GM18505 (cell line): Measurements from ENCODE around the gene ASTN2.

Experiments
- ATAC-seq: cut with Tn5 transposase; IDR thresholded peaks from one replicate; pipeline ENCODE4 v1.9.1; 2021; ENCODE audit not compliant: unreplicated experiment
- POLR2A ChIP-seq: IDR thresholded peaks from 4 replicates; pipeline ENCODE4 v1.6.1; 2011; ENCODE audit warnings: borderline replicate concordance; ENCODE audit not compliant: insufficient read depth, insufficient read length; ENCODE audit errors: extremely low read depth

ASTN2 gene

DNA sequence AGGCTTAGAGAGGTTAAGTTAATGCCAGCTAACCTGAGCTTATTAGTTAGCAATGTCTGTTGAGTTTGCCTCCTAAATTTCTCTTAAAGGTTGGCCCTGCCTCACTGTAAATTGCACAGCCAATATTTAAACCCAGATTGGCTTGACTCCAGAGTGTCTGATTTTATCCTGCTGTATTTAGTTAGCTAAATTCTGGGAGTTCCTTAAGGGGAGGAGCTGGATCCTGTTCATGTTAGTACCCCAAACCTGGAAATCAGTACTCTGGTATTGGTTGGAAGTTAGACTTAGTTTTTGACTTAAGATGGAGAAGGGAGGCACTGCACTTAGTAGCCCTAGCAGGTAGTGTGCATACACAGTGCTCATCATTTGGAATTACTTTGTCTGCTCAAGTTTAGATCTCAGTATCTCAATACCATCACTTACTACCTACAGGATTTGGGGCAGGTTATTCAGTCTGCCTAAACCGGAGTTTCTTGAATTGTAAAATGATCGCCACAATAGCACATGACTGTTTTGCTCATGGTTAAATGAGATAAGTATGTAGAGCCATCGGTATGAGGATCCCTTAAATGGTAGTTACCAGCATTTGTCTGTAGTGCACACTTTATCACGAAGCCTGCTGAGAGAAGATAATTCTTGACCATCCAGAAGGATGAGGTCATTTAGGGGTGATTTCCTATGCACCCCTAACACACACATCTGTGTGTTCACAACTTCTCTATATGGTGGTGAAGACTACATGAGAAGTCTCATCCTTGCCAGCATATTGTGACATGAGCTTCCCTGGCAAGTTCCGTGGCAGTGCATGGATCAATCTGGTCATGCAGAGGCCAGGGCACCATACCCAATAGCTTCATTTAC is 992.5 kb downstream of the ASTN2 start:
- no peak for TF ChIP-seq POLR2A
- no peak for ATAC-seq

DNA sequence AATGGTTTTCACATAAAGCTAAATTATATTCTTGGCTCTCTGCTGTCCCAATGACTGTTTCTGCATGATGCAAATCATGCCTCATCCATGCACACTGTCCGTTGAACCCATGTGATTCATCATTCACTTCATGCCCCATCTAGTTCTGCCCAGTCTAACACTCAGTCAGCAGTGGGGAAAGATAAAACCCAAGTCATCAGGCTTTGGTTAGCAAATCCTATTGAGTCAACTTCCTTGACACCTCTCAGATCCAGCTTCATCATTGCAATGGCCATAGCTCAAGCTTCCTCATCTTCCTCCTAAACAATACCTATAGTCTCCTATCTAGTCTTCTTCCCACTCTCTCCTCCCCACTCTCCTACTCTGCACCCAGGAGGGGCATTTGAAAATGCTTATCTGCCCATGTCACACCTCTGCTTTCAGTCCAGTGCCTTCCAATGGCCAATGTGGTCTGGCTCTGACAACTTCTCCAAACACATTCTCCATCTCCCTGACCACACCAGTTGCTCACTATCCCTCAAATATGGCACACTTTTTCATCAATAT is 993.8 kb downstream of the ASTN2 start:
- ATAC-seq: no peak

DNA sequence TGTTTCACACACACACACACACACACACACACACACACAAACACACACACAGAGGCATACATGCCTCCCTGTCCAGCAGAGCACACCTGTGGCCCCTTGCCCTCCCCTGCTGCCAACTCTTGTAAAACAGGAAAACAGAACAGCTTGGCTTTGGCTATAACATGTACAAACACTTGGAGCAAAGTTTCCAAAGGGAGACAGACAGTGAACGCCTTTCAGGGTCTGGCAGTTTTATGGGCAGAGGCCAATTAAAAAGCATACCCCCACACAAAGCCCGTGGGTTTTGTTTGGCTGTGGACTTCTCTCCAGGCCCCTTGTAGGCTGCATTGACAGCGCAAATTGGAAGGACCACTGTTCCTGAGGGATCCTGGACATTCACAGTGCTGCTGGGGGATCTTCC is 995.7 kb downstream of the ASTN2 start:
- TF ChIP-seq POLR2A: no peak
- ATAC-seq: no peak

More for the DNA sequence above, 993.8 kb downstream of the ASTN2 start:
- no peak for TF ChIP-seq POLR2A

DNA sequence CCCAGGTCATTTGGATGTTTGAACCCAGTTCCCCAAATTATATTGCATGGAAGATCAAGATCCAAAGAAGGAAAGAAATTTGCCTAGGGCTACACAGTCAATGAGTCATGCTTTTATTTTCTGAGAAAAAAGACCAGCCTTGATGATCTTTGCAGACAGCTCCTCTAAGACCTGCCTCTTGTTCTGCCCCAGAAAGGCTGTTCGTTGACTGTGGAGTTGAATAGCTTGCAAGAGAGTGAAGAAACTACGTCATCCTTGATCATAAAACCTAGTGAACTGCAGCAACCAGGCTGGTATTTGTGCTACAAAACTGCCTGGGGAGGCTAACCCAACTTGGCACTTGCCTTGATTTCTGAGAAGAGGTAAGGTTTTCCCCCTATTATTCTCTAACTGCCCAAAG is 997.4 kb downstream of the ASTN2 start:
- no peak for TF ChIP-seq POLR2A
- no peak for ATAC-seq

DNA sequence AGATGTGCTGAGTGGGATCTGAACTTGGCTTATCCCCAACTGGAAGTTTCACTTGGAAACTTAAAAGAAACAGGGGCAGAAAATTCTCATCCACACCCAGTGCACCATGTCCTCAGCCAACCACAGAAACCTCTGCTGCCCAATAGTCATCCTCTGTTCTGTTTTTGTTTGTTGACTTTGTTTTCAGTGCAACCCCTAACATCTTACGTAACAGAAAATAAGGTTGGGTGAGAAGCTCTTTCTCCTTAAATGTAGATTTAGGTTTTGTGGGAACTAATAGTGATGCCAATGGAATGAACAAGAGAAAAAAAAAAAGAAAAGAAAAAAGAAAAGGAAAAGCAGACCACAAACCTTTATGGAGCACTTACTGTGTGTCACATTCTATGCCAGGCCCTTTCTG is 998.4 kb downstream of the ASTN2 start:
- no peak for TF ChIP-seq POLR2A
- ATAC-seq: no peak

DNA sequence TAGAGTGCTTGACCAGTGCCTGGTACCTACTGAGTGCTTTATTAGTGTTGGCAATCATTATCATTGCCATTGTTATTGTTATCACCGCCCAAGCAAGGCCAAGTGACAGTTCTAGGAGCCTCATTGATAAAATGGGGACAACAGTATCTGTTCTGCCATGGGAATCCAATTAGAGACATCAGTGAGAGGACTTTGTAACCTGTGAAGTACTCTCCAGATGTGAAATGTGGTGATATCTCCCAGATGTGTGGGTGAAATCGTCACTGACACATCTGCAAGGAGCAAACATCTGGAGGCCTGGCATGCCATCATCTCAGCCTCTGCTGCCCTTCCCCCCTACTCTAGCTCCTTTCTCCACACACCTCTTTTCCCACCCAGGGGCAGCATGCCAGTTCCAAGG is 1000.5 kb downstream of the ASTN2 start:
- no peak for ATAC-seq
- no peak for TF ChIP-seq POLR2A

DNA sequence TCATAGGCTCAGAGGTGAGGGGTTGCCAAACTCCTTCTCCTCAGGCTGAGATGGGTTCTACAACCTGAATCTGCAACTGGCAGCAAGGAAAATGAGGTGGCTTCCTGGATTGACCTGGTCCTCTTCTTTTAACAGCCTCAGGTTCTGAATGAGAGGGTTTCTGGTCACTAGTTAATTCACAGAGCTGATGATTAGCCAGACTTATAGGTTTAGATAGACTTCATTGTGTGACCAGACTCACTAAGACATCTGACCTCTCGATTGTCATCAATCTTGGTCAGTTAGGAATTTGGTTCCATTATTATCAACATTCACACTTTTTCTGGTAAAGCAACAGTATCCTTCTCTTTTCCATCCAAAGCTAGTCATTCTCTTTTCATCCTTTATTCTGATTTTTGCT is 1003.4 kb downstream of the ASTN2 start:
- ATAC-seq: no peak
- no peak for TF ChIP-seq POLR2A

DNA sequence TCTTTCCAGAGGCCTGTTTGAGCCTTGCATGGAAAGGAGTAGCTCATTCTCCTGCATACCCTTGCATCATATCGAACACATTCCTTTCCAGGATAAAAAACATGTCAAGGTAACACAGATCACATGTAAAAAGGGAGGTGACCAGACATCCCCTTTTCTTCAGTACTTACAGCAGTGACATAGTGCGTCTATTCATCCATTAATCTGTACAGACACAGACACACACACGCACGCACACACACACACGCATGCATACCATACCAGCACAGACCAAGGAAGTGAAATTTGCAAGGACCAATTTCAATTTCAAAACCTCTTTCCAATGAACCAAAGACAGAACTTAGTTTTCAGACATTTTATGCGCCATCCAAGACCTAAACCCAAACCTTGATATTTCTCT is 1005.2 kb downstream of the ASTN2 start:
- ATAC-seq: no peak
- no peak for TF ChIP-seq POLR2A

DNA sequence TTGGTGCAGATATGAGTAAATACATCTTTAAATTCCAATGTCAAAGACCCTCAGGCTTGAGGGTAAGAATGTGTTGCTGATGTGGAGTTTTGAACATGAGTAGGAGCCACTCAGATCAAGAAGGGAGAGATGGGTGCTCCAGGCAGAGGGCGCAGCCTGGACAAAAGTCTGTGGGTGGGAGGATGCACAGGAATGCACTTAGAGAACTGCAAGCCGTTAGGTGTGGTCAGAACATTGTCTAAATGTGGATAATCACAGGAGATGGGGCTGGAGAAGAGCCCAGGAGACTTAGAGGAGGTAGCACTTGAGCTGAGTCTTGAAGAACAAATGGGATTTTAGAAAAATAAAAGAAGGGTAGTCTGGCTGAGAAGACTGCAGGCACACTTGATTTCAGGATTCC is 1005.7 kb downstream of the ASTN2 start:
- TF ChIP-seq POLR2A: no peak
- ATAC-seq: no peak

DNA sequence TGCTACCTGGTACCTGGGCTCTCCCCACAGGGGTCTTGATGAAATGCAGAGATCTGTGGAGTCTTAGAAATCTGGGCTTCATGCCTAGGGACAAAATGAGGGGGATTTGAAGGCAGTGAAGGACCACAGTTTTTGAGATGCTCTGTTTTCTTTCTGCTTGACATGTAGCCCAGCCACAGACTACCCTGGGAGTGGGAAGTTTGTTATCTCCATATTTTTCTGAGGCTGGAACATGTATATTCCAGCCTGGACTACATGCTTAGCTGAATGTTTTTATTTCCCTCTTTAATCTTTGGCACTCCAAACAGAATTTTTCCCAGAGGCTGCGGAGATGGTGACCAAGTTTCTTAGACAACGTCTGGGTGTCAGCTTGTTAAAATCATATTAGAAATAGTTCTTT is 1008.4 kb downstream of the ASTN2 start:
- ATAC-seq: no peak
- TF ChIP-seq POLR2A: no peak

DNA sequence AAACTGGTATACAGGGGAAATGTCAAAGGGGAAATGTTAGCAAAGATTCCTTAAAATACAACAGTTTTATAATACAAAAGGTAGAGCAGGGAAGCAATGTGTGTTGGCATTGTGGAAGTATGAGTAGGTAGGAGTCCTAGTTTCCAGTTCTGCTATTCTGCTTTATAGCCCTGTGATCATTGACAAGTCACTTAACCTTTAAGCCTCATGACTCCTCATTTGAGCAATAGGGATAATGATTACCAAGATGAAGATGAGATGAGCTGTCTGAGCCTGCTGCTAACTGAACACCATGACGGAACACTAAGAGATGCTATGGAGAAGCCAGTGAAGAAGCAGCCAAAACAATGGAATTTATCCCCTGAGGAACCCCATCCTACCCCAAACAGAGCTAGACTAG is 1009.5 kb downstream of the ASTN2 start:
- no peak for TF ChIP-seq POLR2A
- ATAC-seq: no peak

DNA sequence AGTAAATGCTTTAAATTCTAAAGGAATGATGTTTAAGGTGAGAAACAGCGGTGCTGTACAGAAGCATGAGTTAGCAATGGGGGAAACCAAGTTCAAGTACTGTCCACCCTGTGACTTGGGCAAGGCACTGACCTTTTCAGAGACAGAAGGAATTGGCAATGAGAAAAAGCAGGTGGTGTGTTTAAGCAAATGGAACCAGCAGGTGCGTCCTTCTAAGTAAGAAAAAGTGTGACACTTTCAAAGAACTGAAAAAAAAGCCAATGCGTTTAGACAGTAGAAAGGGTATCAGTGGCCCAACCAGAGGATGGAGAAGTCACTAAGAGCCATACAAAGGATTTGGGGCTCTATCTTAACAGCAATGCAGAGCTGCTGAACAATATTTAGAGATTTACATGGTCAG is 1010.6 kb downstream of the ASTN2 start:
- no peak for TF ChIP-seq POLR2A
- no peak for ATAC-seq

DNA sequence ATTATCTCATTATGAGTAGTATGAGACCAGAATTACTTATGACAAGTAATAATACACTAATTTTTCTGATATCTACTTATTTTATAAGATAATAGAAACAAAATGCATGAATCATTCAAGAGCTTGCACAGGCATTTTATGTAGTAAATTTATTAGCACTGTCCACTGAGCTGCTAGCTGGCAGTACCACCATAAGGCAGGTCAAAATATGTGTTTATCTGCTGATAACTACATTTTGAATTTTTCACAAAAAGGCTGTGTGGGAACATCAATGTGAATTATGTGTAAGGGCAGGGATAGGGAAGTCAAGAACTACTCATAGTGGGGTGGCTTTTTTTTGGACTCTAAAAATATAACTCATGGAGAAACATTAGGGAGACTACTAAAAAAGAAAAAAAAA is 1011.7 kb downstream of the ASTN2 start:
- no peak for TF ChIP-seq POLR2A

DNA sequence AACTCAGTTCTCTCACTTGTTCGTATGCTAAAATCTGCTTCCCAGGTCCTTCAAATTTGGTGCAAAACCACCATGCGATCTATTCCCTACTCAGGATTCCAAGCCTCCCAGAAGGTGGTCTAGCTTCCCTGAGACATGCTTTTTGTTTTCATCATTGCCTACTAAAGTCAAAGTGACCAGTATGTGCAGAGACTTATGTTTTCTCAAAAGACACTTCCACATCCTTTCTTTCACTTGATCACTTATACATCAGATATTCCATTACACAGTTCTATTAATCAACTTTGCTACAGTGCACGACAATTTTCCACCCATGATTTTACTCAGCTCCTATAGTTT is 1019.2 kb downstream of the ASTN2 start:
- TF ChIP-seq POLR2A: no peak
- ATAC-seq: no peak

More for the DNA sequence above, 1011.7 kb downstream of the ASTN2 start:
- ATAC-seq: no peak

DNA sequence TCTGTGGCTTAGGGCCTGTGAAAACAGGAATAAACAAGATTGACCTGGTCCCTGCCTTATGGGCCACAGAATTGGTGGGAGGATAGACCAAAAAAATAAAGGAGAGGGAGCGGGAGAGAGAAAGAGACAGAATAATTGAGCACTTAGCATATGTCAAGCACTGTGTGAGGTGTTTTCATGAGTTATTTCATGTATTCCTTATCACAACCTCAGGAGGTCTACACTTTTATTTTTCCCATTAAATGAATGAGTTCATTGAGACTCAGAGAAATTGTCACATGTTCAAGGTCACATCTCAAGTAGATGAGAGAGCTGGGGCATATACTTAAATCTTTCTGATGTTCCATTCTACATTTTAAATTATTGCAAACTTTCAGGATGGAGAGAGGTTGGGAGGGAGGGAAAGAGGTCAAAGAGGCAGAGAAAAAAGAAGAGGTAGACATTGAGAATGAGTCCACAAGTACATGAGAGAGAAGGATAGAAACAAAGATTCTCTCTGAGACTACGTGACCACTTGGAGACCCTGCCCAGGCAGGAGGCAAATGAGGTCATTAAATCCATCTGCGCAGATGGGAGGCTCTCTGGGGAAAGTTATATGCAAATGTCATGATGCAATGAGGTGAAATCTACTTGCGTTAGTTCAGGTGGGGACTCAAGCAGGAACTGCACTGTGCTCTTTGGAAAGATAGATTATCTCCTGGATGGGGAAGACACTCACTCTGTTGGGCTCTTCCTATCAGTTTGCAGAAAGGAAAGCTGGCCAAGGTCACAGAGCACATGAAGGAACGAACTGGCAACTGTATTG is 1019.8 kb downstream of the ASTN2 start:
- TF ChIP-seq POLR2A: no peak
- ATAC-seq: no peak

DNA sequence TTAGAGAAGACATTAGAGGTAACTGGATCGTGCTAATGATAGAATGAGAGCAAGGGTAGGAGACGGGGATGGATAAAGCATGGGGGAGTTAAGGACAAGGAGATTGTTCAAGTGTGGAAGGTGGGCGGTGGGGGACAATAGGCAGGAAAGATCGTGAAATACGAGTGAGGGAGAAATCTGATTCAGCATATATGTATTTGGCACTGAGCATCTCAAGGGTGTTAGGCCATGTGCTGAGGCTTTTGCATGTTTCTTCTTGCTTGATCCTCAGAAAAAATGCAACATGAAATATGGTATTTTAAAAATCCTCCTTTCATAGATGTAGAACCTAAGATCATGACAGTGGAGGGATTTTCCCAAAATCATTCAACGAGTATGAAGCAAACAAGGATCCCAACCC is 1020.8 kb downstream of the ASTN2 start:
- no peak for TF ChIP-seq POLR2A
- no peak for ATAC-seq
